Right hindlimb (tissue), 1 donor: ENCODE data around the gene CORIN.

ENCODE experiments used
- DNase-seq: peaks from one replicate; pipeline ENCODE4 v3.0.0-alpha.2; 2018

Gene CORIN, protein sequence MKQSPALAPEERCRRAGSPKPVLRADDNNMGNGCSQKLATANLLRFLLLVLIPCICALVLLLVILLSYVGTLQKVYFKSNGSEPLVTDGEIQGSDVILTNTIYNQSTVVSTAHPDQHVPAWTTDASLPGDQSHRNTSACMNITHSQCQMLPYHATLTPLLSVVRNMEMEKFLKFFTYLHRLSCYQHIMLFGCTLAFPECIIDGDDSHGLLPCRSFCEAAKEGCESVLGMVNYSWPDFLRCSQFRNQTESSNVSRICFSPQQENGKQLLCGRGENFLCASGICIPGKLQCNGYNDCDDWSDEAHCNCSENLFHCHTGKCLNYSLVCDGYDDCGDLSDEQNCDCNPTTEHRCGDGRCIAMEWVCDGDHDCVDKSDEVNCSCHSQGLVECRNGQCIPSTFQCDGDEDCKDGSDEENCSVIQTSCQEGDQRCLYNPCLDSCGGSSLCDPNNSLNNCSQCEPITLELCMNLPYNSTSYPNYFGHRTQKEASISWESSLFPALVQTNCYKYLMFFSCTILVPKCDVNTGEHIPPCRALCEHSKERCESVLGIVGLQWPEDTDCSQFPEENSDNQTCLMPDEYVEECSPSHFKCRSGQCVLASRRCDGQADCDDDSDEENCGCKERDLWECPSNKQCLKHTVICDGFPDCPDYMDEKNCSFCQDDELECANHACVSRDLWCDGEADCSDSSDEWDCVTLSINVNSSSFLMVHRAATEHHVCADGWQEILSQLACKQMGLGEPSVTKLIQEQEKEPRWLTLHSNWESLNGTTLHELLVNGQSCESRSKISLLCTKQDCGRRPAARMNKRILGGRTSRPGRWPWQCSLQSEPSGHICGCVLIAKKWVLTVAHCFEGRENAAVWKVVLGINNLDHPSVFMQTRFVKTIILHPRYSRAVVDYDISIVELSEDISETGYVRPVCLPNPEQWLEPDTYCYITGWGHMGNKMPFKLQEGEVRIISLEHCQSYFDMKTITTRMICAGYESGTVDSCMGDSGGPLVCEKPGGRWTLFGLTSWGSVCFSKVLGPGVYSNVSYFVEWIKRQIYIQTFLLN

DNA sequence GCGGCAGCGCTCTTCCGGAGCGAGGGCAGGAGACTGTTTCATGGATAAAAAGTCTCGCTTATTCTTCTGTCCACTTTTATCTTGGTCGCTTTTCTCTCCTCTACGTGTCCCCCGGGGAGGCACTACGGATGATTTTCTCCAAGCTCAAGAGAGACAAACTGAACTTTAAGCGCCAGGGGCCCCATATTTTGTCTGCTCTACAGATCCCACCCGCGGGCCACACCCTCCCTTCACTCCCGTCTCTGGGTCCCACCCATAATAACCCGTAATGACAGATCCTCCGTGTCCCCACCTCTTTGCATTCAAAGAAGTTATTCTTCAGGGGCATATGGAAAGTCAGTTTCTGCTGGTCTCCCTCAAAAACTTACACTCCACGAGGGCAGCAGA lies at the start of gene CORIN:
Gene CORIN (minus strand): TSS at position 160 of the 387 bp plus-strand sequence. CDS start 118 bp downstream, at position 42.
- DNase-seq, result no peak

DNA sequence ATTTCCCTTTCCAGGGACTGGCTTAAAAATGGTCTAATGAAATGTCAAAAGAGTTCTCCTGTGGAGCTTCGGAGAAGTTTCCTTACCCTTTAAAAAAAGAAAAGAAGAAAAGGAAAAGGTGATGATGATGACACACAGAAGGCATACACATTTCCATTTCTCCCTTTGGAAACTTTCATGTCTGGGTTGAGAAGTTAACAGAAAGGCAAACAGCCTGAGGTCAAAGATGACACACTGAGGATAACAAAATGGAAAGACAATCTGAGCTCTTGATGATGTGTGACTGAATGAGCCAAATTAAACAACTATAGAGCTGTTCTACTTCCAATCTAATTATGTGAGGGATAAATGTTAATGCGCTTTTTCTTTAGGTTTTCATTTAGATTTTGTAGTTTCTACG lies 44.4 kb upstream of the CORIN start:
- no peak for DNase-seq

DNA sequence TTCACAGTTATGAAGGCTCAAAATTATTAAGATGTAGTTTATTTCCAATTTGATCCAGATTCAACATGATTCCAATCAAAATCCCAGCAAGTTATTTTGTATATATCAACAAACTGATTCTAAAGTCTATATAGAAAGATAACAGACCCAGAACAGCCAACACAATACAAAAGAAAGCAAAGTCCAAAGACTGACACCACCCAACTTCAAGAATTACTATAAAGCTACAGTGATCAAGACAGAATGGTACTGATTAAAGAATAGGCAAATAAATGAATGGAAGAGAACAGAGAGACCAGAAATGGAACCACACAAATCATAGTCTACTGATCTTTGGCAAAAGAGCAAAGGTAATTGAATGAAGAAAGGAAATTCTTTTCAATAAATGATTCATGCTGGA lies 41.6 kb upstream of the CORIN start:
- no peak for DNase-seq

DNA sequence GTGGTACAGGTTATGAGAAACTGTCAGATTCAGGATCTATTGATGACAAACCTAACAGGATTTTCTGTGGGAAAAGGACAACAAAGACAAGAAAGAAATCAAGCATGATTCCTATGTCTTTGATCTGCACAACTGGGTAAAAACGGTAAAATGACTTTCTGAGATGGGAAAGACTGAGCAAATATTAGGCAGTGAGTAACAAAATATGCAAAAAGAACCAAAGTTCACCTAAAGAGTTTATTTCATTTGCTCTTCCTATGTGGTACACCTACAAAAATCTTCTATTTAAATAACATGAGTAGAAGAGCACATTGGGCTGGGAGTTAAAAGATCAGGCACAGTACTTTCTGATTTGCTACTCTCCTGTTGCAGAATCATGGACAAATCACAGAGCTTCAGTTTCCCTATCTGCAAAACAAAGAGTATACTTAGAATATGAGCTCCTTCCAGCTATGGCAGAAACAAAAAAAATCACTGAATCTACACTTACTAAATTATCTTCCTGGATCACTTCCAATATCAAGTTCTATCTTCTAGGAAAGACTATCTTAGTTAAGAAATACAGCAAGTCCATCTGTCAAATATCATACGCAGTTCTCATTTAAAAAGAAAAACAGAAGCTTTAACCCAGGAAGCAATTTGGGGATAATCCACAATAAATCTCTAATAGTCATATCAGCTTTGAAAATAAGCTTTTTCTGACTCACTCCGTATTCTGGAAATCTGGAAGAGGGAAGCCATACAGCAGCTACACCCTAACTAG lies 39.1 kb upstream of the CORIN start:
- DNase-seq, result no peak

DNA sequence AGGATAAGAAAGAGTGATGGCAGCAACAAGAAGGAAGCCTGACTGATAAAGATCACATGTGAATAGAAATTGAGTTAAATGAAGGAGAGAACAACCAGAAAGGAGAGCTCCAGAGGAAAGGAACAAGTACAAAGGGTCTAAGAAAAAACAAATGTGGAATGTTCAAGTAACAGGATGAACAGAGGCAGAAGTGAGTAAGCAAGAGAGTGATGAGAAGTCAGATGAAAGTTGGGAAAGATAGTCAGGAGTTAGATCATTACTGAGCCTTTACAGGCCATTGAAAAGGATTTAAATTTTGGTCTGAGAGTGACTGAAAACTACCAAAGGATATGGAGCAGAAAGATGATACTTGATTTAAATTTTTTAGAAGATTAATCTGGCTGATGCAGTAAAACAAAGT lies 38.4 kb upstream of the CORIN start:
- DNase-seq, result no peak

DNA sequence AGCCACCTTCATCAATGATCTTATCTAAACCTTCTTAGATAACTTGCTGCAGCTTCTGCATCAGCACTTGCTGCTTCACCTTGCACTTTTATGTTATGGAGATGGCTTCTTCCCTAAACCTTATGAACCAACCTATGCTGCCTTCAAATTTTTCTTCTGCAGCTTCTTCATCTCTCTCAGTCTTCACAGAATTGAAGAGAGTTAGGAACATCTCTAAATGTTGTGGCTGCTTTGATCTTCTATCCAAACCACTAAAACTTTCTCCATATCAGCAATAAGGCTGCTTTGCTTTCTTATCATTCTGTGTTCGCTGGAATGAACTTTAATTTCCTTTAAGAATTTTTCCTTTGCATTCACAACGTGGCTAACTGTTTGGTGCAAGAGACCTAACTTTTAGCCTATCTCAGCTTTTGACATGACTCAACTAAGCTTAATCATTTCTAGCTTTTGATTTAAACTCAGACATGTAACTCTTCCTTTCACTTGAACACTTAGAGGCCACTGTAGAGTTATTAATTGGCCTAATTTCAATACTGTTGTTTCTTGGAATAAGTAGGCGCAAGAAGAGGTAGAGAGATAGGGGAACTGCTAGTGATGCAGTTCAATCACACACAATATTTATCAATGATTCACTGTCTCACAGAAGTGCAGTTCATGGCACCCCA lies 36.1 kb upstream of the CORIN start:
- DNase-seq, result no peak

DNA sequence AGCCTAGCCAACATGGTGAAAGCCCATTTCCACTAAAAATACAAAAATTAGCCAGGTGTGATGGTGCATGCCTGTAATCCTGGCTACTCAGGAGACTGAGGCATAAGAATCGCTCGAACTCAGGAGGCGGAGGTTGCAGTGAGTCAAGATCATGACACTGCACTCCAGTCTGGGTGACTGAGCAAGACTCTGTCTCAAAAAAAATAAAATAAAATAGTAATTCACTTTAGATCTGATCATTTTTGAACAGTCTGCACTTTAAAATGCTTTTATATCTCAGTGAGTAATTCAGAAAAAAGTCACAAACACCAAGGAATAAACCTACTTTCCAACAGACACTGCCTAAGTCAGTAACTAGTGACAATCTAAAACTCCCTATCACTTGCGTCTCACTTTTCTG lies 25.6 kb upstream of the CORIN start:
- no peak for DNase-seq

DNA sequence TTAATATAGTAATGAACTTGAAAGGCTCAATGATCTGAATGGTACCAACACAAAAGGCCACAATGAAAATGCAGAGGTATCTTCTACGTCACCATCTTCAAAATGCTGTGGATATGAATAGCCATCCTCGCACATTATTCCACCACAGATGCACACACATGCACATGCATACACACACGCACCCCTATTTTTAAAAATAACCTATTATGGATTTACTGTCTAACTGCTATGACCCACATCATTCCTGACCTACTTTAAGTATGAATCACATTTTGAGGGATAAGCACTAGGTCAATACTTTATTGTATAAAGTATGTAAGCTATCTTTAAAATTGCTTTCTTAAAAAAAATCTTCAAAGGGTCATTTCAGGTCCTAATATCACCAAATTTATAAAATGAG lies 24.4 kb upstream of the CORIN start:
- no peak for DNase-seq

DNA sequence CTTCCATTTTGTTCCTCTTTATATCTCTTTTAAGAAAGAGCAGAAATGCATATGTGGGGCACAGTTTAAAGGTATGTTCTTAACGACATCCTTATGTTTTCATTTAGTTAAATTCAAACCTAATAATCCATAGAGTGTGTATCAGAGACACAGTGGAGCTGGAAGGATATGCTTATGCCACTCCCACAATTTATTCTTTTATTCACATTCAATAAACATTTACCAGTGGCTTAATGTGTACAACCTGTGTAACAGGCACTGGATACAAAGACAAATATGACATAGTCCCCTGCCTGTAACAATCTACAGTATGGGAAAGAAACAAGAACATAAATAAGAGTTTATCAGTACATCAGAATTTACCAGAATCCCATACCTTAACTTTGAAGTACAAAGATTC lies 22.4 kb upstream of the CORIN start:
- DNase-seq, result no peak

DNA sequence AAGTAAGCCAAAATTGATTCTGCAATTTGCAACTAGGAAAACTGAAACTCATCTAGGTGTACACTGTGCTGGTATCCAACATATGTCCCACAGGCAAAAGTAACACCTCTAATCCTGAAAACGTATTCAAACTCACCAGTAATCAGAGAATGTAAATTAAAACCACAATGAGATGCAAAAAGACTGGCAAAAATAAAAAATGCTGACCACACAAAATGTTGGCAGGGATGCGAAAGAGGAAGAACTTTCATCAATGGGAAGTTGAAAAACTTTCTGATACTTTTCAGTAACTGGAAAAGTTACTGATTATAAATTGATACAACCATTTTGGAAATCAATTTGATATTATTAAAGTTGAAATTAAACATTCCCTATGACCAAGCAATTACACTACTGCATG lies 20.1 kb upstream of the CORIN start:
- no peak for DNase-seq

DNA sequence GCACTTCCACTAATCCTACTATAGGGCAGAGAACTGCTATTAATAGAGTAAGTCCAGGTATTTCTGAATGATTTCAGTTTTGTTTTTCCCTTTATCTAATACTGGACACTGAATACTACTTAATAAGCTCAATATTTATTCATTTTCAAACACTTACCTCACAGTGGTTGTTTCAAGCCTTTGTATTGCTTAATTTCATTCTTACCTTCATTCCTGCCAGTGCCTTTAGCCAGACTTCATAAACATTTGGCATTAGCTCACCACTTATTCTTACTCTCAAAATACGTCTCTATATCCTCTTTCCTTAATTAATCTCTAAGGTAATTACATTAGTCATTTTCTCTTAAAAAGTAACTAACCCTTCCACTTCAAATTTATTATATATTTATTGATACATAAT lies 18.8 kb upstream of the CORIN start:
- DNase-seq, result no peak

DNA sequence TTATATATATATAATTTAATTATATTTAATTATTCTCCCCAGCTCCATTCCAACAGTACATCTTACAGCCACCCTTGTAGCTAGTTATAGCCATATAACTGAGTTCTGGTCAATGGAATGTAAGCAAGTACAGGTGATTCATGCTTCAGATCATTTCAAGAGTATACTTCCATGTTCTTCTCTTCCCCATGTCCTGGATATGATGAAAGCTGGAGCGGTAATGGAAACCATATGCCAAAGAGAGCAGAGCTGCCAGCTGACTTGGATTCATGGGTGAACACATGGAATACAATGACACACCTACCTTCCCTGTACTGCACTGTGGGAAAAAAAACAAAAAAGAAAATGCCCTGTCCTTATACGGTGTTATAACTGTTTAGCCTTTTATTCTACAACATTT lies 17.5 kb upstream of the CORIN start:
- DNase-seq, result no peak

DNA sequence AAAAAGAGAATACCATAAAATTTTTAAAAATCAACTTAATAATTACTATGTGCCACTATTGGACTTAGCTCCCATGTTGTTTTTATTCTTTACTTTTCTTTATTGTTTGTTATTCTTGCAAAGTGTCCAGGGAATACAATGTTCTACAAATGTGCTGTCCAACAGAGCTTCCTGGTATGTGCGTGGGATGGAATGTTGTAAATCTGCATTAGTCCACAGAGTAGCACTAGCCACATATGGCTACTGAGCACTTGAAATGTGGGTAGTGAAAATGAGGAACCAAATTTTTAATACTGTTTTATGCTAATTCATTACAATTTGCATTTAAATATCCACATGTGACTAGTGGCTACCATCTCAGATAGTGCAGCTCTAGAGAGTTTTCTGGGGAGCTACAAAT lies 14.3 kb upstream of the CORIN start:
- no peak for DNase-seq

DNA sequence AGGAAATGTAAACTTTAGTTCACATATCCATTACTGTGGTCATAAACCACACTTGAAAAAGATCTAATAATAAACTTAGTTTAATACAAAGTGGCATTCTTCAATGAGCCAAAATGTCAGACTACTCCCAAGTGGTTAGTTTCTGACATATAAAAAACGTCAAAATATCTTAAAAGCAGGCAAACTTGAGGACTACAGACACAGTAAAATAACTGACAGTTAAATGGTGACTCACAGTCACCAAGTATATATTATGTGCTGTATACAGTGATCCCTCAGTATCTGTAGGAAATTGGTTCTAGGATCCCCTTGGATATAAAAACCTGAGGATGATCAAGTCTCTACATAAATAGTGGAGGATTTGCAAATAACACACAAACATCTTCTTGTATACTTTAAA lies 11.6 kb upstream of the CORIN start:
- DNase-seq, result no peak

DNA sequence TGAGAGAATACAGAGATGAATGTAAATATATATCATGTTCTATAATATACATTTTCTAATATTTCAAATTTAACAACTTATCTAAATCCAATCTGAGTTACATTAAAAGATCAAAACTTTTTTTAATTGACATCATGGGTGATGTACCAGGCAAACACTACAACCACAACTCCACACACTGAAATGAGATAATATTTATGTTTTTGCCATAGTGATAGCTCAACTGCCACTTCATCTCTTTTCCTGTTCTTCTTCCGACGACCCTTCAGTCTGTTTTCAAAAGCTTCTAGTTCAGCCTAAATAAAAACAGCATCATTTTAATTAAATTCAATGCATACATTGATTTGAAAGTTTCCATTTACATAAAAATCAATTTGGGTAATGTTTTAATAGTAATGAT lies 10.2 kb upstream of the CORIN start:
- DNase-seq, result no peak

DNA sequence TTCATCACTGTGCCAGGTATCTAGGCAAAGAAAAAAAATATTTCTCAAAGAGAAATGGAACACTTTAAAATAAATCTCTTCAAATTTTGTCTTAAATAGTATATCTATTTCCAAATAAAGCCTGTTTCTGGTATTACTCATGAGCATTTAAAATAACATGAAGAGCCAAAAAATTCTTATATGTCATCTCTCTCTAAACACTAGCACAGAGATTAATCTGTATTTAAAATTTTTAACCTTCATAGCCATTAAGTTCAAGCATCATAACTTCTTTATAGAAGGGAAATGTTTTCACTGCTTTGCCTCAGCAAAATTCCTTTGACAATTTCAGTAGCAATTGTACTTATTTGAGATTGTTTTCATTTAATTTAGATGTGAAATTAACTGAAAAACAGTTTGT lies 5.1 kb upstream of the CORIN start:
- DNase-seq, result no peak

DNA sequence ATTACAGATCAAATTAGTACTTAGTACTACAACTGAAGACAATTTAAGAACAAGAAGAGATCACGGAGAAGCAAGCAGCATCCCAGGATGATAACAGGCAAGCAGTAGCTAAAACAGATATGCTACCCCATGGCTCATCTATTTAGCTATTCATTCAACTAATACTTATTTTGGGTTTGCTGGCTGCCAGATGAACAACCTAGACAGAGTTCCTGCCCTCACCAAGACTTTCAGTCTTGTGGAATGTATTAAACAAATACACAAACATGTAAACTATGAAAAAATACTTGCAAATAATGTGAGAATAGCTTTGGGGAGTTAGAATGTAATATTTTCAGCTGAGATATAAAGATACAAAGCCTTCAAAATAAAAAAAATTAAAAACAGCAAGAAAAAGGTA lies 2.4 kb upstream of the CORIN start:
- no peak for DNase-seq

DNA sequence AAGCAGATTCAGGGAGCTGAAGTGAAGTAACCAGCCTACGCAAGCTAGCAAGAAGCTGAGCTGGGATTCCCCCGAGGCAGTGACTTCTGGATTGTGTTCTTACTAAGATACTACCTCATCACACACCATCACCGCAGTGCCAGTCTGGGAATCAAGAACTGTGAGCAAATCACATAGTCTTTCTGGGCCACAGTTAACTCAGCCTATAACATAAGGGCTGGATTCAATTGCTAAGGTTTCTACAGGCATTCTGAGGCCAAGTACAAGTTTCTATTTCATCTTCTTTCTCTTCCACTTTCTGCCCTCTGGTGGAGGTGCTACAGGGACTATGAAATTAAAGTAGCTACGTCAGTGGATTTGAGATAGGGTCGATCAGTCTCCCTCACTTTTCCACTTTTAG lies 1.4 kb upstream of the CORIN start:
- no peak for DNase-seq

DNA sequence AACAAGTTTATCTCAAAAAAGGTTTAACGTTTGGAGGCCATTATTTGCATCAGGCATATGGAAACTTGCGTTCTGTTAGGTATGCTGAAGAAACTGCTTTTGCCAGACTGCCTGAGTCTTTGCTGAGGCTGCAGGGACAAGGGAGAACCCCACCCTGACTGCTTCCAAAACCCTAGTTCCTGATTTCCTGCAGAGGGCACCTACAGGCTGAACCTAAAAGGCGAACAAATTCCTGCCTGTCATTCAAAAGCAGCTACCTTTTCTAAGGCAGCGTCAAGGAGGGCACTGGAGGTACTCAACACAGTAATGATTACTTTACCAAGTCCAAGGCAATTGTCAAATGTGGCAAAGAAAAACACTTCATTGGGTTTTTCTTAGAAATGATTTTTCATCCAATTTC lies 578 bp upstream of the CORIN start:
- no peak for DNase-seq

DNA sequence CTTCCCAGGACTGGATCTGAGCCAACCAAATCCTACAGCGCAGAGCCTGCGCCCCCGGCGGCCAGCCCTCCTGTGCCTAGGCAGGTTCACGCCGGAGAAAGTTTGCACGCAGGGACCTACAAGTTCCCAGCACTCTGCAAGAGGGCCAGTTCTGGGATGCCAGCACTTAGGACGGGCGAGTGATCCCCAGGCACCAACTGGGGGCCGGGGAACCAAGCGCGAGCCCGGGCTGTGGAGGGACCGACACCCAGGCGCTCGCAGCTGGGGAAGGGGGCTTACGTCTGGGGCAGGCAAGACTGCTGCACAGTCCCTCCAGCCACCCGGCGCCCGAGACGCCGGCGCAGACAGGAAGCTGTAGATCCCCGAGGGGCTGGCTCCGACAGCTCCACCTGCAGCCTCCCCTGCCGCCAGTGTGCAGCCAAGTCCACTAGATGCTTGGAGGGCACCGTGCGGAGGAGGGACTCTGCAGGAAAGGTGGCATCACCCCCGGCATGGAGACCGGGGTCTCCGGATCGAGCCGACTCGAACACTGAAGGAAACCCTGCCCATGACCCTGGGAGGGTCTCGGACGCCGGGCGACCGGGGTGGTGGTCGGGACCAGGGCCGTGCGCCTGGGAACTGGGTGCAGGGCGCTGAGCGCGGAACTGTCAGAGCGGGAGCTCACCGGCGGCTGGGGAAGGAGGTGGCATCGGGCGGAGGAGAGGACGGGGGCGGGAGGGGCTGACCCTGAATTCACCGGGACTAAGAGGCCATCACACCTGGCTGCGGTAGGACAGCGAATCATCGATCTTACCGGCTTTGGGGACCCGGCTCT lies 566 bp downstream of the CORIN start:
- DNase-seq, result peak; percentile 49

DNA sequence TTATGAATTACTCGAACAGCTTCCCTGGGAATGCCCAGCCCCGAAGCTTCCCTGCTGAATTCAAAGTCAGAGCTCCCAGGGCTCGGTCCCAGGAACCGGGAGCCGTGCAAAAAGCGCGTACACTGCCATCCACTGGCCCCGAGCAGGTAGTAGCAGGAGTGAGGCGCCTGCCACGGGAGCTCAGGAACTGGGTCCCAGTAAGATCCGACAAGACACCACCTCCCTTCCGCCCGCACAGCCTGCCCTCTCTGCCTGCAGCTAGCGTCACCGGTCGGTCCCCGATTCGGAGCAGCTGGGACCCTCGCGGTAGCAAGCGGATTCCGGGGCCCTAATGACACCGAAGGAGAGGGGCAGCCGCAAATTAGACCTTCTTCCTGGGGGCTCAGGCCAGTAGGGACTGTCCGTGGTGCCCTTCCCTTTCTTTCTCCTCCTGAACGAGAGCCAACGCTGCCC lies 1.2 kb downstream of the CORIN start:
- DNase-seq, result peak; percentile 82

DNA sequence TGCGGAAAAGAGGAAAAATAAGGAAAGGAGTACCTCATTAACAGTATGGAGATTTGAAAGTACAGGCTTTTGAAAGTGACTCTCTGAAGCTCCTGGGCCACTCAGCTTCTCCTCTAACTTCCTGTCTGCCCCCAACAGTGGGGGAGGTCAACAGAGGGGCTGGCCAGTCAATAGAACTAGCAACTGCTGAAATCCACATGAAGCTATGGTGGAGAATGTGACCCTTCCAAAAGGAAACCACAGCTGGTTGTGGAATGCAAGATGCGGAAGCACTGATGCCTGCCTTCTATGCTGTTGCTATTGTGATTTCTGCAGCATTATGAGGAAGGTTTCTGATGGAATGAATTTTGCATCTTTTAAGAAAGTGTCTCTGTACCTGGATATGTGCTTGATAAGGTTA lies 2.4 kb downstream of the CORIN start:
- no peak for DNase-seq
